ENCODE data around the gene SUPT3H. TPM values are rescaled to one million over a fixed set of nuclear protein-coding genes. Genes with fewer than 3 reads are reported as not detected.

The SUPT3H gene
- total RNA-seq, 1 donor from 2014 or later: 12.4 TPM

- no peak overlapping the region for H3K4me3 Mint-ChIP-seq
- DNase-seq: no peak
- intact Hi-C loops (cut with micrococcal nuclease): no loop called here
- H3K9me3 Mint-ChIP-seq: peaks cover 15% of the 10 kb centered on the region
- H3K4me1 Mint-ChIP-seq: peaks cover 7% of the 10 kb centered on the region
- no peaks in the 10 kb centered on the region for H3K27me3 Mint-ChIP-seq
- peaks cover 29% of the 10 kb centered on the region for H3K36me3 Mint-ChIP-seq (ENCODE audit: low read depth)
- no peak overlapping the region for H3K27ac Mint-ChIP-seq
These were observed 434.2 kb downstream of the SUPT3H start for GRCh38 chr6:44943541-44943940.

DNA sequence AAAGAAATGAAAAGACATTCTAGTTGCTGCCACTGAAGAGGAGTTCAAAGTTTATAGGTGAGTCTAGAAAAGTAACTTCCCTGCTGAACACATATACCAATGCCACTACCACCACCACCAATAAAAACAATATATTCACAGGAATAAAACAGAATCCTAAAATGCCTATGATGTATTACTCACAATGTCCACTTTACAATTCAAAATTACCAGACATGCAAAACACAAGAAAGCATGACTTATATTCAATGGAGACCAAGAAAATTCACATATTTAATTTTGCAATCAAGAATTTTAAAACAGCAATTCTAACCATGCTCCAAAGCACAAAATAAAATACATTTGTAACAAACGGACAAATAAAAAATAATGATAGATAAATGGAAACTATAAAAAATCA, 434.9 kb downstream of the SUPT3H start:
- H3K9me3 Mint-ChIP-seq: peaks cover 15% of the 10 kb centered on the region
- no peak overlapping the region for H3K4me3 Mint-ChIP-seq
- H3K4me1 Mint-ChIP-seq: peaks cover 9% of the 10 kb centered on the region
- intact Hi-C loops (cut with micrococcal nuclease): no loop called here
- H3K27me3 Mint-ChIP-seq: no peaks in the 10 kb centered on the region
- DNase-seq: no peak
- no peak overlapping the region for H3K27ac Mint-ChIP-seq
- H3K36me3 Mint-ChIP-seq (ENCODE audit: low read depth): peaks cover 29% of the 10 kb centered on the region

DNA sequence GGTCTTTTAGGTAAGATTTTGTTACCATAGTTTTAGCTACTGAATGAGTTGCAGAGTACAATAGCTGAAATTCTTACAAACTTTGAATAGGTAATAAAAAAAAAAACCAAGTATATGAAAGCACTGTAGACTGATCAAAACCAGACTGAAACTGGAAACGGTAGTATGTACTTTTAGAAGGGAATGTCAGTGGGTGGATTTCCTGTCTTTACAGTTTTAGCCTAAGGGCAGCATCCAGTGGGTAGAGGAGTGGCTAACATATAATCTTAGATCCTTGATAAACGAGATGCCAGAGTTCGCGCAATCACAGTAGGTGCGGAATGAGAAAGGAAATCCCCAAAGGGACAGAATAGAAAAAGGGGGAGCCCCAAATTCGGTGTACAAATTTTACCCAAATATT, 435.5 kb downstream of the SUPT3H start:
- intact Hi-C loops (cut with micrococcal nuclease): no loop called here
- H3K9me3 Mint-ChIP-seq: peaks cover 15% of the 10 kb centered on the region
- H3K36me3 Mint-ChIP-seq (ENCODE audit: low read depth): peaks cover 27% of the 10 kb centered on the region

DNA sequence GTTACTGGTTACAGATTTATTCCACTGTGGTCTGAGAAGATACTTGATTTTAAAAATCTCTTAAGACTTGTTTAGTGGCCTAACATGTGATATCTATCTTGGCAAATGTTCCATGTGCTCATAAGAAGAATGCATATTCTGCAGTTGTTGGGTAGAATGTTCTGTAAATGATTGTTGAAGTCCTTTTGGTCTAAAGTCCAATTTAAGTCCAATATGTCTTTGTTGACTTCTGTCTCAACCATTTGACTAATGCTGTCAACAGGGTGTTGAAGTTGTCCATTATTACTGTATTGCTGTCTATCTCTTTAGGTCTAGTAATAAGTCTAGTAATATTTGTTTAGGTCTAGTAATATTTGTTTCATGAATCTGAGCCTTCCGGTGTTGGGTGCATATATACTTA, 437.4 kb downstream of the SUPT3H start:
- DNase-seq: no peak
- Mint-ChIP-seq H3K36me3 (ENCODE audit: low read depth) (peaks cover 21% of the 10 kb centered on the region), H3K4me3 (no peak overlapping the region), H3K4me1 (peaks cover 20% of the 10 kb centered on the region), H3K27ac (no peak overlapping the region), H3K27me3 (no peaks in the 10 kb centered on the region), H3K9me3 (peaks cover 7% of the 10 kb centered on the region)
- intact Hi-C loops (cut with micrococcal nuclease): no loop called here

More for the DNA sequence above, 435.5 kb downstream of the SUPT3H start:
- no peak for DNase-seq
- Mint-ChIP-seq H3K27me3 (no peaks in the 10 kb centered on the region), H3K4me1 (peaks cover 9% of the 10 kb centered on the region), H3K27ac (no peak overlapping the region), H3K4me3 (no peak overlapping the region)

DNA sequence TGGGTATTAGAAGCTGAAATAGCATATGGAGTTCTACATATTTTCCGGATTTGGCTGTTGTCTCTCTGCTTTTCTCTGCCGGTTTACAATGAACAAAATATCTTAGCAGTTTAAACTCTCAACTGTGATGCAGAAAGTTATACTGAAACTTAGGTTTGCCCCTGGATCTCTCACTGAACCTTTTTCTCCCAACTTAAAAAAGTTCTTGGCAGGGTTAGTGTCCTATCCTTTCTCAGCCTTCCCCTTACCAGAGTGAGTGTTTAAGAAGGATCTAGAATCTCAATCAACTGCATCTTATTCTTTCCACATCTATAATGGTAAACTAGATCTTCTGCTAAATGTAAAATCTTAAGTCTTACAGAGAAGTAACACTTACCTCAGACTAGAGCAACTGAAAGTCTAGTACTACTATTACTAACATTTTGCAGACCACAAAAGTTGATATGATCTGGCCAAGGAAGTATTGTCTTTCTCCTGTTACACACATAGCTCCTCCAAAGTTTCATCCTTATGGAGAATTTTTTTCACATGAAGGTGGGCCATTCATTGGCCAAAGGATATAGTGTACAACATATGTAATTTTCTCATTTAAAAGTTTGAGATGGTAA, 441.9 kb downstream of the SUPT3H start:
- H3K4me1 Mint-ChIP-seq: peaks cover 41% of the 10 kb centered on the region
- H3K9me3 Mint-ChIP-seq: peaks cover 3% of the 10 kb centered on the region
- H3K27me3 Mint-ChIP-seq: no peaks in the 10 kb centered on the region
- peak; percentile 57 for DNase-seq
- H3K27ac Mint-ChIP-seq: peak overlapping the region; percentile 80
- intact Hi-C loops (cut with micrococcal nuclease): no loop called here
- H3K4me3 Mint-ChIP-seq: peak overlapping the region; percentile 53
- H3K36me3 Mint-ChIP-seq (ENCODE audit: low read depth): peaks cover 17% of the 10 kb centered on the region

DNA sequence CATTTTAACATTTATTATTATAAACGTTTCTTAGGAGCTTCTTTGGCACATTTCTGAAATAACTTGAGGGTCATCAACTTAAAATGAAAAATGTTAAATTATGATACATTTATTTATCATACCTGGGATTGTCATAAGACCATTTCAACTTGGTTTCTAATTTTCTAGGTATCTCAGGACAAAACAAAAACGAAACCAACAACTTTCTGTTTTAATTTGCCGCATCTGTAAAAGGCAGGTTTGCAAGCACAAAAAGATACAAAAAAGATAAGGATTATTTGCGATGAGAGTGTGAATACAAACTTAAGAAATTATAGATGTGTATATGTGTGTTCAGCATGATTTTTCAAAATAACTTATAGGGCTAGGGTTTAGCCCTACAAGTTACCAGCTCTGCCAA, 444.6 kb downstream of the SUPT3H start:
- intact Hi-C loops (cut with micrococcal nuclease): loop anchor here (2.0 to 5.0 kb wide), 5 partner anchors 44 to 989 kb away; partner anchors contain the start of gene SUPT3H
- Mint-ChIP-seq H3K36me3 (ENCODE audit: low read depth) (peaks cover 10% of the 10 kb centered on the region), H3K27me3 (no peaks in the 10 kb centered on the region), H3K4me3 (peak overlapping the region; percentile 89), H3K27ac (peak overlapping the region; percentile 96), H3K9me3 (no peaks in the 10 kb centered on the region), H3K4me1 (peaks cover 41% of the 10 kb centered on the region)
- DNase-seq: peak; percentile 65

- peak; percentile 80 for DNase-seq
- no peaks in the 10 kb centered on the region for H3K27me3 Mint-ChIP-seq
- H3K4me1 Mint-ChIP-seq: peaks cover 42% of the 10 kb centered on the region
- H3K36me3 Mint-ChIP-seq (ENCODE audit: low read depth): peaks cover 12% of the 10 kb centered on the region
- intact Hi-C loops (cut with micrococcal nuclease): loop anchor here (2.0 to 5.0 kb wide), 5 partner anchors 45 to 990 kb away; partner anchors contain the start of gene SUPT3H
- peak overlapping the region; percentile 89 for H3K4me3 Mint-ChIP-seq
- H3K27ac Mint-ChIP-seq: peak overlapping the region; percentile 96
- H3K9me3 Mint-ChIP-seq: no peaks in the 10 kb centered on the region
These were observed 445.1 kb downstream of the SUPT3H start for GRCh38 chr6:44932651-44933091.

- Mint-ChIP-seq H3K9me3 (no peaks in the 10 kb centered on the region), H3K27ac (peak overlapping the region; percentile 74), H3K4me1 (peaks cover 39% of the 10 kb centered on the region), H3K27me3 (no peaks in the 10 kb centered on the region), H3K36me3 (ENCODE audit: low read depth) (peaks cover 12% of the 10 kb centered on the region), H3K4me3 (peak overlapping the region; percentile 80)
- no peak for DNase-seq
- intact Hi-C loops (cut with micrococcal nuclease): loop anchor here (5.0 kb wide), 3 partner anchors 46 to 991 kb away; no protein-coding TSS in a partner anchor
These were observed 446.3 kb downstream of the SUPT3H start for GRCh38 chr6:44931385-44931784.

- Mint-ChIP-seq H3K4me3 (no peak overlapping the region), H3K27me3 (no peaks in the 10 kb centered on the region), H3K36me3 (ENCODE audit: low read depth) (peaks cover 12% of the 10 kb centered on the region), H3K27ac (no peak overlapping the region), H3K9me3 (no peaks in the 10 kb centered on the region), H3K4me1 (peaks cover 44% of the 10 kb centered on the region)
- DNase-seq: no peak
- intact Hi-C loops (cut with micrococcal nuclease): loop anchor here (5.0 kb wide), 1 partner anchor 76 kb away; no protein-coding TSS in a partner anchor
These were observed 451.2 kb downstream of the SUPT3H start for GRCh38 chr6:44926556-44926955.

DNA sequence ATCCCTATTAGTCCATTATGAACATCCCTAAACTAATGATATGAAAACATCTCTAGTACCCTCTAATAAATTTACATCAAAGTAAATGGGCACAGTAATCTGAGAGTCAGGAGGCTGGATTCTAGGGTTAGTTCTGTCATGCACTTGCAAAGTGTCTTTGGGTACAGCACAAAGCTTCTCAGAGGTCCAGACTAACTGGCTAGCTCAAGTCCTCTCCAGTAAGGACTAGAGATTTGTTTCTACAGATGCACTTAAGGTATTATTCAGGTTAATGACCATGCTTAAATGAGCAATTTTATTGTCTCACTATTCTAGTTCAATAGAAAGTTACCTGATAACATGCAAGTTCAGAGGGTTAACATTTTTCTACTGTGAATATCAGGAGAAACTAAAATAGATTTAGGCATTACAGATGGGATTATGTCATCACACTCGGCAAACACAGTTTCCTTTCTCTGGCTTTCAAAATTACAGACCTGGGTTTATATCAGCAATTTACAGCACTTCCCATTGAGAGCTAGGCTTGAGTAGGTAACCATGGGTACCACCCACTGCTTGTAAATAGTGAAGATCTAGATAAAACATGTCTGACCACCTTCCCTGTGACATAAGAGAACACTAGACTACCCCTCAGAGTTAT, 452.5 kb downstream of the SUPT3H start:
- H3K4me3 Mint-ChIP-seq: peak overlapping the region; percentile 68
- peak; percentile 83 for DNase-seq
- H3K4me1 Mint-ChIP-seq: peaks cover 46% of the 10 kb centered on the region

GRCh38 chr6:44923444-44923843, 454.3 kb downstream of the SUPT3H start:
- H3K27me3 Mint-ChIP-seq: no peaks in the 10 kb centered on the region
- intact Hi-C loops (cut with micrococcal nuclease): loop anchor here (5.0 kb wide), 1 partner anchor 789 kb away; no protein-coding TSS in a partner anchor
- H3K36me3 Mint-ChIP-seq (ENCODE audit: low read depth): peaks cover 12% of the 10 kb centered on the region
- no peaks in the 10 kb centered on the region for H3K9me3 Mint-ChIP-seq
- H3K27ac Mint-ChIP-seq: no peak overlapping the region
- H3K4me1 Mint-ChIP-seq: peaks cover 47% of the 10 kb centered on the region
- no peak for DNase-seq
- no peak overlapping the region for H3K4me3 Mint-ChIP-seq

More for the DNA sequence above, 452.5 kb downstream of the SUPT3H start:
- no peaks in the 10 kb centered on the region for H3K9me3 Mint-ChIP-seq
- intact Hi-C loops (cut with micrococcal nuclease): loop anchor here (2.0 to 5.0 kb wide), 2 partner anchors 77 to 240 kb away; no protein-coding TSS in a partner anchor
- H3K27me3 Mint-ChIP-seq: no peaks in the 10 kb centered on the region
- H3K27ac Mint-ChIP-seq: peak overlapping the region; percentile 74
- H3K36me3 Mint-ChIP-seq (ENCODE audit: low read depth): peaks cover 8% of the 10 kb centered on the region

DNA sequence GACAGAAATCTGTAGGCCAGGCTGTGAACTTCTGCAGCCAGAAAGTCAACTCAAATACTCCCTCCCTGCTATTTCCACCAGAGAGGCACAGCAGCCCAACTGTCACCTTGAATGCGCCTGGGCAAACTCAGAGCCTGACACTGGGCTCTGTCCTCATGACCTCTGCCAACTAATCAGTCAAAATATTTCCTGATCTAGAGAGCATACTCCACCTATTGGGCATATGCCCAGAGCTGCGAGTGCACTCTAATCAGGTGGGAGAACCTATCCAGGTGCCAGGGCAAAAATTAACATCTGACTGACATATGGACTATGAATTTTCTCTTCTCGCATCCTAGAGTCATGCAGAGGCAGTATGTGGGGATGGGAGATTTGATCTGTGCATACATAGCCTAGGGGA, 455.9 kb downstream of the SUPT3H start:
- Mint-ChIP-seq H3K9me3 (no peaks in the 10 kb centered on the region), H3K27ac (peak overlapping the region; percentile 61), H3K4me3 (peak overlapping the region; percentile 17), H3K36me3 (ENCODE audit: low read depth) (peaks cover 7% of the 10 kb centered on the region), H3K4me1 (peaks cover 45% of the 10 kb centered on the region), H3K27me3 (no peaks in the 10 kb centered on the region)
- intact Hi-C loops (cut with micrococcal nuclease): loop anchor here (5.0 kb wide), 1 partner anchor 791 kb away; no protein-coding TSS in a partner anchor
- no peak for DNase-seq

DNA sequence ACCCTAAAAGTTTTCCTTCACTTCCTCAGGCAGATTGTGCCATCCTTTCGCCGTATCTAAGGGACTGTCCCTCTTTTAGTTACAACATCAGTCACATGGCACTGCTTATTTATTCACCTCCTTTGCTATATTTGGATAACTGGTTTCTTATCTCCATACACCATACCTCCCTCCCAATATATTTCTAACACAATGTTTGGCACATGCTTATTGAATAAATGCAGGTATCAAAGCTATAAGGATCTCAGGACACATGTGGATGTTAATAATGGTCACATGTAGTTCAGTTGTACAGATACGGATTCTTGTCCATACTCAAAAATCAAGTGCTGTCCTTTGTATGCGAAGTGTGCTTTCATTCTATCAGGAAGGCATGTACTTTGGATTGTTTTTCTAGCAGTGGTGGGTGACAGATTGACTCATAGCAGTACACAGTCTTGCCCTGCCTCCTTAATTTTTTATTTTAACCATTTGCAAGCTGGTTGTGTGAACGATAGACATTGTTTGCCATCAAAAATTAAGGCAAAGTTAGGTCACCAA, 456.7 kb downstream of the SUPT3H start:
- Mint-ChIP-seq H3K36me3 (ENCODE audit: low read depth) (peaks cover 11% of the 10 kb centered on the region), H3K27me3 (no peaks in the 10 kb centered on the region), H3K9me3 (no peaks in the 10 kb centered on the region), H3K4me3 (no peak overlapping the region), H3K27ac (peak overlapping the region; percentile 5), H3K4me1 (peaks cover 46% of the 10 kb centered on the region)
- DNase-seq: no peak
- intact Hi-C loops (cut with micrococcal nuclease): loop anchor here (5.0 kb wide), 1 partner anchor 791 kb away; no protein-coding TSS in a partner anchor

Data from activated CD4-positive, alpha-beta T cell treated with anti-CD3 and anti-CD28 coated beads, Interleukin-2, amount 10 ng/mL, durations not matched to agents 24 days and 14 days (primary cell).